ENCODE results near the gene ATP6V0B.

The ATP6V0B gene

DNA sequence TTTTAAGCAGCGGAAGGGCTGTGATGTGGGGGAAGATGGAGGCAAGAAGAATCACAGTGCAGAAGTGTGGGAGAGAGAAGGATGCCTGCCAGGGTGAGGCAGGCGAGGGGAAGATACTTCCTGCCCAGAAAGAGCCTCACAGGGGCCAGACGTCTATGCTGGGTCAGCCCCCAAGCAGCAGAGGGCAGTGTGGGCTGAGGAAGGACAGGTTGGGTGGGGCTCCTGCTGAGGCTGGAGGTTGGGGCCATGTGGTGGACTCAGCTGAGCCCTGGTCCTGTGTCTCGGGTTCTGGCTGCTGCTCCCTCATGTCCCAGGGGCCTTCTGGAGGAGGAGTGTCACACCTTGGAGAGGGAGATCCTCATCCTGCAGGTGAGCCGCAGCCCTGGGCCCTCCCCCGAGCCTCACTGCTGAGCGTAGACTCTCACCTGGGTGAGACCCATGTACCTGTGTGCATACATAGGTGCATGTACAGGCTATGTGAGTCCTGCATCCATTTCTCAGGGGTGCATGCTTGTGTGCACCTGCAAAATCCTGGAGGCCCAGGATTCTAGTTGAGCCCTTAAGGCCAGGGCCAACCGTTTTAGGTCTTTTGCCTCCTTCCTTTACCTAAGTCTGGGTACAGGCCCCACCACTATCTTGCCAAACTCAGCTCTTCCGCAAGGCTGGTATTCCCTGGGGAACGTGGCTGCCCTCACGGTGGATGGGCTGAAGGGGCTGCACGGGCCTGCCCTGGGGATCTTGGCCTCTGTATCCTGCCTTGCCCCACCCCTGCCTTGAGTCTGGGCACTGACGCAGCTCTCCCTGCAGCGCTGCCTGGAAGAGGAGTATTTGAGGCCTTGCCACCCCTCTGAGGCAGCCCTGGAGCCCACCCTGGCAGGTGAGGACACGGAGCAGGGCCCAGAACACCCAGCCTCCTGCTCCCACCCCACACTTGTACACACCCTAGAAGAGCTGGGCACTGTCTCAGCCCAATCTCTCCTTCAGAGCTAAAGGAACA is 20.3 kb downstream of the ATP6V0B start:
- H3K27ac ChIP-seq (ENCODE audit: low read depth, low read length), result no peak overlapping the region
- no peaks in the 10 kb centered on the region for H3K9me3 ChIP-seq (ENCODE audit: control insufficient read depth, insufficient read depth, low read length)
- H3K27me3 ChIP-seq (ENCODE audit: control insufficient read depth, insufficient read depth, low read length), result peaks cover 3% of the 10 kb centered on the region; the same call in 1 of the 2 replicates
- no peak overlapping the region for H3K9ac ChIP-seq (ENCODE audit: low read depth, low read length)
- no peak overlapping the region for H3K4me3 ChIP-seq (ENCODE audit: low read depth, low read length)
- H3K4me1 ChIP-seq (ENCODE audit: control insufficient read depth, insufficient read depth, low read length), result peaks cover 10% of the 10 kb centered on the region; the same call in 1 of the 2 replicates
- H3K36me3 ChIP-seq (ENCODE audit: control insufficient read depth, insufficient read depth, low read length), result peaks cover 8% of the 10 kb centered on the region; the same call in 1 of the 2 replicates

DNA sequence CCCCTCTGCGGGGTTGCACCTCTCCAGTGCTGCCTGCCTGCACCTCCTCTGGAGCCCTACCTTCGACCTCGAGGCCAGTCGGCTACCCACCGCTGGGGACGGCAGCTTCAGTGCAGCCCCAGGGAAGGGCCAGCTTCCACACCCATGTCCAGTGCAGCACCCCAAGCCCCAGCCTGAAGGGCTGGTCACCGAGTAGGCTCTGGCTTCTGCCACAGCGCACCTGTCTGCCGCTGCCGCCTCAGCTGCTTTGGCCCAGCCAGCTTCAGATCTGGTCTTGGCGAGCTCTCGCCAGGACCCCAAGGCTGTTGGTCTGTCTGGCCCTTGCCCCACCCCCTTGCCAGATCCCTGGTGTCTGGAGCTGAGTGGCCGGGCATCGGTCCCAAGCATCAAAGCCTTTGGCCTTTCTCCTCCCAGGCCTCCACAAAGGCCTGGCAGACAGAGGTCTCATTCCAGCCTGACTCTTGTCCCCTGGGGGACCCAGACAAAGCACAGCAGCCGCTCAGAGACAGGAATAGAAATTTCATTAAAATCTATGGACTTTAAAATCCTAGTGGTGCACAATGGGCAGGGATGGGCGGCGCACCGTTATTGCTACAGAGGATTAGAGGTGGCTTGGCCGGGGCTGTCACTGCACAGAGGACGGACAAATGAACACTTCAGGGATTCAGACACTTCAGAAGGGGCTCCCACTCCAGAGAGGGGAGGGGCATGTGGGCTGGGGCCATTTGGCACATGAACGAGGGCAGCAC is 21.4 kb downstream of the ATP6V0B start:
- H3K4me3 ChIP-seq (ENCODE audit: low read depth, low read length), result no peak overlapping the region
- peaks cover 19% of the 10 kb centered on the region for H3K36me3 ChIP-seq (ENCODE audit: control insufficient read depth, insufficient read depth, low read length)
- H3K27me3 ChIP-seq (ENCODE audit: control insufficient read depth, insufficient read depth, low read length), result peaks cover 3% of the 10 kb centered on the region; the same call in 1 of the 2 replicates
- H3K27ac ChIP-seq (ENCODE audit: low read depth, low read length), result no peak overlapping the region
- H3K9me3 ChIP-seq (ENCODE audit: control insufficient read depth, insufficient read depth, low read length), result no peaks in the 10 kb centered on the region
- no peak overlapping the region for H3K9ac ChIP-seq (ENCODE audit: low read depth, low read length)
- H3K4me1 ChIP-seq (ENCODE audit: control insufficient read depth, insufficient read depth, low read length), result 0 out of 2 replicates have a peak, but pooled peaks cover 5% of the 10 kb centered on the region

DNA sequence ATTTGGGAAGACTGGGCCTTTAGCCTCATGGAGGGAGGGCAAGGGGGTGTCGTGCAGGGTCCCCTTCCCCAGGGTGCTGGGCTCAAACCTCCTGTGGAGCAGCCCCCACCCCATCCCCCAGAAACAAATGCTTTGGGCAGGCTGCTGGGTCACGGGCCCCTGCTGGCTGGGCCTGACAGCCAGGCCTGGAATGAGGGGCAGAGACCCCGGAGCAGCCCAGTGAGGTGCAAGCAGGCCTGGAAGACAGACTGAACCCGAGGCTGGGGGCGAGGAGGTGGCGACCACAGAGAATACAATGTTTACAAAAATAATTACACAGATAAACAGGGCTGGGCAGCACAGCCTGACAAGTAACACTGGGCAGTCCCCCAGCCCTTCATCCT is 22.0 kb downstream of the ATP6V0B start:
- Histone ChIP-seq H3K9me3 (ENCODE audit: control insufficient read depth, insufficient read depth, low read length) (no peaks in the 10 kb centered on the region), H3K4me1 (ENCODE audit: control insufficient read depth, insufficient read depth, low read length) (0 out of 2 replicates have a peak, but pooled peaks cover 5% of the 10 kb centered on the region)

DNA sequence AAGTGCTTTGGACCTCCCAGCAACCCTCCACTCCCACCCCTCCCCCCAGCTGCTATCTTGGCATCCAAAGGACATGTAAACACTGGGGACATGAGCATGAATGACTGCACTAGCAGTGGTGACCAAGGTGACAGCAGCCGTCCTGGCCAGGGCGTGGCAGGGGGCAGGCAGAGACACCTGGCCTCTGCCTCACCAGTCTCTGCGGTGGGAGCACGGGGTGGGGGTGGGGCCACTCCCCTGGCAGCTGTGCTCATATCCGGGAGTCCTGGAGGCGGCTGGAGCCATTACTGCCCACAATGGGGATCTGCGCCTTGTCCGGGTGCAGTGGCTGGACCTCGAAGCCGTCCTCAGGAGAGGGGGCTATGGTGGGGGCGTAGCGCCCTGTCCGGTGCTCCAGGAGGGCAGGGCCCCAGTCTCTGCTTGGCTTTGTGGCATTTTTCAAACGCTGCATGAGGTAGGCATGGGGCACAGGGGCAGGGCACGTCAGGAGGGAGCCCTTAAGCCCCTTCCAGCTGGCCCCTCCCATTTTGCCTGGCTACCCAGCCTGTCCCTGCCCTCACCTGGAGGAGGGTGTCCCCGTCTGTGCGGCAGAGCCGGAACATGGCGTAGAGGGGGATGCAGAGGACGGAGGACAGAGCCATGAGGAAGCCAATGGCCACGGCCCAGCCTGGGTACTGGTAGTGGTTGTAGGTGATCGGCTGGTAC is 22.7 kb downstream of the ATP6V0B start:
- no peak overlapping the region for H3K9ac ChIP-seq (ENCODE audit: low read depth, low read length)
- H3K9me3 ChIP-seq (ENCODE audit: control insufficient read depth, insufficient read depth, low read length), result no peaks in the 10 kb centered on the region
- H3K27ac ChIP-seq (ENCODE audit: low read depth, low read length), result no peak overlapping the region
- peaks cover 29% of the 10 kb centered on the region for H3K36me3 ChIP-seq (ENCODE audit: control insufficient read depth, insufficient read depth, low read length)
- H3K4me3 ChIP-seq (ENCODE audit: low read depth, low read length), result no peak overlapping the region
- peaks cover 3% of the 10 kb centered on the region; the same call in 1 of the 2 replicates for H3K27me3 ChIP-seq (ENCODE audit: control insufficient read depth, insufficient read depth, low read length)
- H3K4me1 ChIP-seq (ENCODE audit: control insufficient read depth, insufficient read depth, low read length), result 0 out of 2 replicates have a peak, but pooled peaks cover 2% of the 10 kb centered on the region

More for the DNA sequence above, 22.0 kb downstream of the ATP6V0B start:
- Histone ChIP-seq H3K9ac (ENCODE audit: low read depth, low read length) (no peak overlapping the region), H3K4me3 (ENCODE audit: low read depth, low read length) (no peak overlapping the region), H3K36me3 (ENCODE audit: control insufficient read depth, insufficient read depth, low read length) (peaks cover 24% of the 10 kb centered on the region), H3K27me3 (ENCODE audit: control insufficient read depth, insufficient read depth, low read length) (peaks cover 3% of the 10 kb centered on the region; the same call in 1 of the 2 replicates), H3K27ac (ENCODE audit: low read depth, low read length) (no peak overlapping the region)

DNA sequence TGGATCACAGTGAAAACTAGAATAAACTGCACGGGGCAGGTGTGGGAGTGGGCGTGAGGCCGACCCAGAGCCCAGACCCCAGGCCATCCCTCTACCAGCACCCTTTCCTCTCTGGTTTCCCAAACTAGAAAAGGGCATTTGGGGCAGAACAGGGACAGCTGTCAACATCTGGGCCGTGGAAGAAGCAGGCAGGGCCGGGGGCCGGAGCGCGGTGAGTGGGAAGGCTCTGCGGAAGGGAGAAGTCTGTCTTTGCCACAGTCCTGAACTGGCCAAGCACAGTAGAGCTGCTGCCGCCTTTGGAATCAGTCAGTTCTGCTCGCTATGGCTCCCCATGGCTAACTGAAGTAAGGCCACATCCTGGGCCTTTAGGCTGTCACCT is 23.2 kb downstream of the ATP6V0B start:
- Histone ChIP-seq H3K4me3 (ENCODE audit: low read depth, low read length) (no peak overlapping the region), H3K4me1 (ENCODE audit: control insufficient read depth, insufficient read depth, low read length) (no peaks in the 10 kb centered on the region), H3K9me3 (ENCODE audit: control insufficient read depth, insufficient read depth, low read length) (no peaks in the 10 kb centered on the region), H3K27me3 (ENCODE audit: control insufficient read depth, insufficient read depth, low read length) (no peaks in the 10 kb centered on the region), H3K27ac (ENCODE audit: low read depth, low read length) (no peak overlapping the region), H3K9ac (ENCODE audit: low read depth, low read length) (no peak overlapping the region), H3K36me3 (ENCODE audit: control insufficient read depth, insufficient read depth, low read length) (peaks cover 30% of the 10 kb centered on the region)

- Histone ChIP-seq H3K4me3 (ENCODE audit: low read depth, low read length) (no peak overlapping the region), H3K27ac (ENCODE audit: low read depth, low read length) (no peak overlapping the region), H3K9ac (ENCODE audit: low read depth, low read length) (no peak overlapping the region), H3K36me3 (ENCODE audit: control insufficient read depth, insufficient read depth, low read length) (peaks cover 30% of the 10 kb centered on the region), H3K4me1 (ENCODE audit: control insufficient read depth, insufficient read depth, low read length) (no peaks in the 10 kb centered on the region), H3K9me3 (ENCODE audit: control insufficient read depth, insufficient read depth, low read length) (no peaks in the 10 kb centered on the region), H3K27me3 (ENCODE audit: control insufficient read depth, insufficient read depth, low read length) (no peaks in the 10 kb centered on the region)
Measured at GRCh38 chr1:43999455-43999854, 24.7 kb downstream of the ATP6V0B start.

DNA sequence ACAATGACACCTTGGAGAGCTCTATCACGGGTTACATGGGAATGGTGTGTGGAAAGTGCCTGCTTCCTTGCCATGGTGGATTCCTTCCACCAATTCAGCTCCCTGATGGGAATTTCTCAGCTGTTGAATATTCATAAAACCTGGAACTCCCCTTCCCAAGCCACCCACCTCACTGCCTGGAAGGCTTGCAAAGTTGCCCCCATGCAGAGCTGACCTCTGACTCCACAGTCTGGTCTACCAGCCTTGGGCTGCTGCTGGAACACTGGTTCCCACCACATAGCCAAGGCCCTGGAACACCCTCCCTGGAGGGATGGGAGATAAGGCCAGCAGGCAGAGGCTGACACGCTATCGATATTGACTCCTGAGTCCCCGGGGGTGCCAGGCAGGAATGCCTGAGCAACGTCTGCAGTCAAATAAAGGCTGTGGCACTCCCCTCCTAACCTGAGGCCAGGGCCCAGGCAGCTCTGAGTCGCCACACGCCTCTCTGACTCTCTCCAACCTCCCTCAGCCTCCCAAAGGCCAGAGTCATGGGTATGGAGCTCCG is 25.4 kb downstream of the ATP6V0B start:
- no peak overlapping the region for H3K9ac ChIP-seq (ENCODE audit: low read depth, low read length)
- H3K36me3 ChIP-seq (ENCODE audit: control insufficient read depth, insufficient read depth, low read length), result peaks cover 30% of the 10 kb centered on the region
- H3K27me3 ChIP-seq (ENCODE audit: control insufficient read depth, insufficient read depth, low read length), result no peaks in the 10 kb centered on the region
- H3K4me1 ChIP-seq (ENCODE audit: control insufficient read depth, insufficient read depth, low read length), result no peaks in the 10 kb centered on the region
- no peak overlapping the region for H3K4me3 ChIP-seq (ENCODE audit: low read depth, low read length)
- H3K27ac ChIP-seq (ENCODE audit: low read depth, low read length), result no peak overlapping the region
- H3K9me3 ChIP-seq (ENCODE audit: control insufficient read depth, insufficient read depth, low read length), result no peaks in the 10 kb centered on the region

- Histone ChIP-seq H3K27me3 (ENCODE audit: control insufficient read depth, insufficient read depth, low read length) (no peaks in the 10 kb centered on the region), H3K36me3 (ENCODE audit: control insufficient read depth, insufficient read depth, low read length) (peaks cover 33% of the 10 kb centered on the region), H3K4me1 (ENCODE audit: control insufficient read depth, insufficient read depth, low read length) (no peaks in the 10 kb centered on the region), H3K9me3 (ENCODE audit: control insufficient read depth, insufficient read depth, low read length) (no peaks in the 10 kb centered on the region), H3K27ac (ENCODE audit: low read depth, low read length) (no peak overlapping the region), H3K9ac (ENCODE audit: low read depth, low read length) (no peak overlapping the region), H3K4me3 (ENCODE audit: low read depth, low read length) (no peak overlapping the region)
Measured at GRCh38 chr1:44002165-44002564, 27.4 kb downstream of the ATP6V0B start.

GRCh38 chr1:44002606-44003157 is 27.9 kb downstream of the ATP6V0B start:
- no peak overlapping the region for H3K9ac ChIP-seq (ENCODE audit: low read depth, low read length)
- no peaks in the 10 kb centered on the region for H3K9me3 ChIP-seq (ENCODE audit: control insufficient read depth, insufficient read depth, low read length)
- H3K27me3 ChIP-seq (ENCODE audit: control insufficient read depth, insufficient read depth, low read length), result no peaks in the 10 kb centered on the region
- H3K4me3 ChIP-seq (ENCODE audit: low read depth, low read length), result no peak overlapping the region
- H3K4me1 ChIP-seq (ENCODE audit: control insufficient read depth, insufficient read depth, low read length), result no peaks in the 10 kb centered on the region
- peaks cover 33% of the 10 kb centered on the region for H3K36me3 ChIP-seq (ENCODE audit: control insufficient read depth, insufficient read depth, low read length)
- no peak overlapping the region for H3K27ac ChIP-seq (ENCODE audit: low read depth, low read length)

GRCh38 chr1:44008259-44008658 is 33.5 kb downstream of the ATP6V0B start:
- Histone ChIP-seq H3K27me3 (ENCODE audit: control insufficient read depth, insufficient read depth, low read length) (no peaks in the 10 kb centered on the region), H3K4me1 (ENCODE audit: control insufficient read depth, insufficient read depth, low read length) (no peaks in the 10 kb centered on the region), H3K9me3 (ENCODE audit: control insufficient read depth, insufficient read depth, low read length) (no peaks in the 10 kb centered on the region), H3K36me3 (ENCODE audit: control insufficient read depth, insufficient read depth, low read length) (peaks cover 18% of the 10 kb centered on the region), H3K9ac (ENCODE audit: low read depth, low read length) (no peak overlapping the region), H3K27ac (ENCODE audit: low read depth, low read length) (no peak overlapping the region), H3K4me3 (ENCODE audit: low read depth, low read length) (no peak overlapping the region)

Data from HUES48 (cell line).